HCT116 (cell line): Measurements from ENCODE around the gene USP24. TPM values are rescaled to one million over a fixed set of nuclear protein-coding genes. Genes with fewer than 3 reads are reported as not detected.

Experiments
- ATAC-seq: fragments of 200-7000 bp; cut with Tn5 transposase; 2 replicates; pipeline ENCODE4 v1.9.1; 2020; ENCODE audit warnings: mild to moderate bottlenecking, moderate library complexity
- BruUV-seq: library from RNA; stranded (reverse); fragments of 400-500 nt; replicated peaks from 2 replicates; lab custom pipeline; 2021; lab: Mats Ljungman, UMichigan
- CTCF ChIA-PET: fragments of 300-600 bp; sonication (Branson Sonifier 250); formaldehyde crosslinking; loops from one replicate; lab custom pipeline; 2021; ENCODE audit warnings: antibody characterized with exemption; lab: Charles Lee
- POLR2A ChIA-PET: fragments of 300-600, 350-600 bp; sonication (Branson Sonifier 250); formaldehyde crosslinking; loops from one replicate; lab custom pipeline; 2021; ENCODE audit warnings: antibody characterized with exemption; lab: Charles Lee
- RAD21 ChIA-PET, 2 experiments: fragments of 300-600 bp; sonication (Branson Sonifier 250); formaldehyde crosslinking; loops; one replicate each; lab custom pipeline; 2023; ENCODE audit warnings: low total read pairs in 2 of 2; ENCODE audit not compliant: uncharacterized antibody in 2 of 2, unreplicated experiment in 2 of 2, low non-redundant PET in 1 of 2; lab: Charles Lee
- DNase-seq: peaks from one replicate; pipeline ENCODE4 v3.0.0-alpha.2; 2010; ENCODE audit warnings: low read depth, low spot score
- H2AFZ ChIP-seq: fragments of 200-600 bp; shearing (Covaris generic), sonication (generic); 2 replicates; pipeline ENCODE4 v1.6.1; 2017; ENCODE audit warnings: low read depth, mixed run types, mixed read lengths, antibody characterized with exemption, low read length; ENCODE audit not compliant: poor library complexity, severe bottlenecking
- H3K27ac ChIP-seq: 2 replicates; pipeline ENCODE4 v1.5.1; 2012; ENCODE audit warnings: low read depth, low read length
- H3K27me3 ChIP-seq: fragments of 200-600 bp; sonication (generic); 2 replicates; pipeline ENCODE4 v1.6.1; 2016; ENCODE audit warnings: mixed run types, low read length, mixed read lengths; ENCODE audit not compliant: insufficient read depth
- H3K36me3 ChIP-seq, 2 experiments: fragments of 200-500 bp in 1 of 2; fragments of 200-600 bp in 1 of 2; sonication (Bioruptor generic) in 1 of 2; sonication (generic) in 1 of 2; 2 replicates each; pipeline versions ENCODE4 v1.5.1 to v1.6.1; 2014 to 2016; ENCODE audit warnings: low read length in 2 of 2, inconsistent platforms in 1 of 2, mixed read lengths in 1 of 2, mixed run types in 1 of 2; ENCODE audit not compliant: insufficient read depth in 2 of 2, control insufficient read depth in 1 of 2
- H3K4me1 ChIP-seq, 2 experiments: fragments of 200-600 bp in 1 of 2; sonication (generic) in 1 of 2; 2 replicates each; pipeline versions ENCODE4 v1.5.1 to v1.6.1; 2012 to 2017; ENCODE audit warnings: low read length in 2 of 2, inconsistent platforms in 1 of 2, mild to moderate bottlenecking in 1 of 2, mixed read lengths in 1 of 2, mixed run types in 1 of 2, moderate library complexity in 1 of 2; ENCODE audit not compliant: insufficient read depth in 2 of 2, control insufficient read depth in 1 of 2
- H3K4me2 ChIP-seq: fragments of 200-600 bp; sonication (generic); 2 replicates; pipeline ENCODE4 v1.6.1; 2017; ENCODE audit warnings: mixed run types, low read length, mixed read lengths
- H3K4me3 ChIP-seq, 2 experiments: fragments of 200-600 bp in 1 of 2; sonication (generic) in 1 of 2; replicated peaks in 1 of 2; 2 replicates each; pipeline ENCODE4 v1.5.1; 2011 to 2016; ENCODE audit warnings: low read length in 2 of 2, control low read depth in 1 of 2, low read depth in 1 of 2, mild to moderate bottlenecking in 1 of 2, mixed read lengths in 1 of 2, mixed run types in 1 of 2
- H3K79me2 ChIP-seq: fragments of 200-600 bp; sonication (generic); 2 replicates; pipeline ENCODE4 v1.6.1; 2017; ENCODE audit warnings: mild to moderate bottlenecking, mixed run types, low read length, moderate library complexity, mixed read lengths; ENCODE audit not compliant: insufficient read depth
- H3K9ac ChIP-seq: fragments of 200-600 bp; sonication (generic); 2 replicates; pipeline ENCODE4 v1.6.1; 2016; ENCODE audit warnings: low read length, mixed read lengths
- H3K9me2 ChIP-seq: fragments of 200-600 bp; sonication (generic), shearing (Covaris generic); 2 replicates; pipeline ENCODE4 v1.6.1; 2017; ENCODE audit warnings: mixed run types, mild to moderate bottlenecking, moderate library complexity; ENCODE audit not compliant: insufficient read depth
- H3K9me3 ChIP-seq, 2 experiments: fragments of 200-500 bp in 1 of 2; fragments of 200-600 bp in 1 of 2; sonication (Bioruptor generic) in 1 of 2; sonication (generic) in 1 of 2; 2 replicates each; pipeline ENCODE4 v1.6.1; 2014 to 2017; ENCODE audit warnings: low read length in 2 of 2, mixed read lengths in 2 of 2, inconsistent platforms in 1 of 2, low read depth in 1 of 2, mild to moderate bottlenecking in 1 of 2, mixed run types in 1 of 2, moderate library complexity in 1 of 2; ENCODE audit not compliant: control insufficient read depth in 1 of 2, insufficient read depth in 1 of 2
- H4K20me1 ChIP-seq: fragments of 200-600 bp; sonication (generic), shearing (Covaris generic); 2 replicates; pipeline ENCODE4 v1.6.1; 2017; ENCODE audit warnings: mixed run types, mild to moderate bottlenecking, moderate library complexity; ENCODE audit not compliant: insufficient read depth
- ATF3 ChIP-seq: IDR thresholded peaks from 2 replicates; pipeline ENCODE4 v1.6.1; 2012
- CBX3 ChIP-seq: IDR thresholded peaks from 2 replicates; pipeline ENCODE4 v1.6.1; 2012; ENCODE audit warnings: low read depth
- CEBPB ChIP-seq: IDR thresholded peaks from 2 replicates; pipeline ENCODE4 v1.6.1; 2012; ENCODE audit warnings: low read depth
- CTCF ChIP-seq, 3 experiments: fragments of 200-600 bp in 1 of 3; sonication (generic) in 1 of 3; IDR thresholded peaks in 2 of 3; conservative IDR thresholded peaks in 1 of 3; 2 replicates each; pipeline ENCODE4 v1.5.1; 2012 to 2017; ENCODE audit warnings: low read depth in 2 of 3, low read length in 2 of 3, antibody characterized with exemption in 1 of 3, borderline replicate concordance in 1 of 3, control low read depth in 1 of 3, mild to moderate bottlenecking in 1 of 3, mixed read lengths in 1 of 3, mixed run types in 1 of 3, moderate library complexity in 1 of 3; ENCODE audit not compliant: insufficient read depth in 1 of 3
- EGR1 ChIP-seq: IDR thresholded peaks from 2 replicates; pipeline ENCODE4 v1.6.1; 2012; ENCODE audit warnings: low read depth
- ELF1 ChIP-seq: IDR thresholded peaks from 2 replicates; pipeline ENCODE4 v1.6.1; 2012; ENCODE audit warnings: low read depth, borderline replicate concordance
- EZH2phosphoT487 ChIP-seq: fragments of 200-600 bp; IDR thresholded peaks from 2 replicates; pipeline ENCODE4 v1.6.1; 2018; ENCODE audit warnings: antibody characterized with exemption, borderline replicate concordance
- FOSL1 ChIP-seq: IDR thresholded peaks from 2 replicates; pipeline ENCODE4 v1.6.1; 2012; ENCODE audit warnings: low read depth
- JUND ChIP-seq: IDR thresholded peaks from 2 replicates; pipeline ENCODE4 v1.6.1; 2012
- MAX ChIP-seq: IDR thresholded peaks from 2 replicates; pipeline ENCODE4 v1.6.1; 2012
- POLR2A ChIP-seq: IDR thresholded peaks from 2 replicates; pipeline ENCODE4 v1.7.0; 2011; ENCODE audit warnings: borderline replicate concordance; ENCODE audit not compliant: insufficient read depth, insufficient read length; ENCODE audit errors: extremely low read depth
- RAD21 ChIP-seq: IDR thresholded peaks from 2 replicates; pipeline ENCODE4 v1.6.1; 2012; ENCODE audit warnings: low read depth, mild to moderate bottlenecking
- REST ChIP-seq: IDR thresholded peaks from 2 replicates; pipeline ENCODE4 v1.6.1; 2012; ENCODE audit warnings: low read depth
- SIN3A ChIP-seq: IDR thresholded peaks from 2 replicates; pipeline ENCODE4 v1.6.1; 2012; ENCODE audit warnings: low read depth
- SRF ChIP-seq: IDR thresholded peaks from 2 replicates; pipeline ENCODE4 v1.6.1; 2012; ENCODE audit warnings: low read depth
- TCF7L2 ChIP-seq: IDR thresholded peaks from 2 replicates; pipeline ENCODE4 v1.7.0; 2011; ENCODE audit warnings: borderline replicate concordance, inconsistent platforms; ENCODE audit not compliant: insufficient read depth, insufficient read length; ENCODE audit errors: extremely low read depth
- YY1 ChIP-seq: IDR thresholded peaks from 2 replicates; pipeline ENCODE4 v1.6.1; 2011; ENCODE audit warnings: low read length, low read depth, moderate library complexity, mild to moderate bottlenecking; ENCODE audit not compliant: insufficient replicate concordance; ENCODE audit errors: extremely low read depth
- ZBTB33 ChIP-seq: IDR thresholded peaks from 2 replicates; pipeline ENCODE4 v1.6.1; 2011; ENCODE audit warnings: mild to moderate bottlenecking, low read length, moderate library complexity; ENCODE audit not compliant: insufficient replicate concordance; ENCODE audit errors: extremely low read depth
- ZFX ChIP-seq: fragments of 450-650 bp; IDR thresholded peaks from 2 replicates; pipeline ENCODE4 v1.6.1; 2017
- ZNF274 ChIP-seq: fragments of 200-500 bp; sonication (Bioruptor generic); IDR thresholded peaks from 2 replicates; pipeline ENCODE4 v1.6.1; 2014; ENCODE audit warnings: mild to moderate bottlenecking, low read depth, low read length, inconsistent platforms
- intact Hi-C: fragments of 100-400 bp; cut with micrococcal nuclease; formaldehyde crosslinking; loops from 2 replicates; pipeline ENCODE4 v1.10.0; 2022
- total RNA-seq: library from RNA; stranded (reverse); gene quantifications from one replicate; pipeline ENCODE4 v1.2.1, GENCODE V29; 2021; ENCODE audit not compliant: unreplicated experiment

The USP24 gene
- total RNA-seq, 1 experiment from 2014 or later: 34.2 TPM

- no peak overlapping the region for H3K4me3 ChIP-seq
- intact Hi-C loops: no loop called here
- H3K4me1 ChIP-seq: no peaks in the 10 kb centered on the region
- no peak for TF ChIP-seq ATF3
- TF ChIP-seq POLR2A: no peak
- no peak for TF ChIP-seq CTCF (IDR thresholded peaks at IDR 0.05 in 2 of 3, conservative IDR thresholded peaks at IDR 0.05 in 1 of 3; ENCODE audit: borderline replicate concordance in 1 of 3, insufficient read depth in 1 of 3, low read depth in 2 of 3, low read length in 2 of 3)
- no peak for TF ChIP-seq YY1
- no peak for TF ChIP-seq SRF
- TF ChIP-seq ELF1: no peak
- TF ChIP-seq SIN3A: no peak
- no peak for TF ChIP-seq CEBPB
- TF ChIP-seq CBX3: no peak
- TF ChIP-seq FOSL1: no peak
- TF ChIP-seq MAX: no peak
- TF ChIP-seq EGR1: no peak
- TF ChIP-seq REST: no peak
- TF ChIP-seq ZBTB33: no peak
- no peak for TF ChIP-seq ZFX
- TF ChIP-seq TCF7L2: no peak
- no peak for TF ChIP-seq EZH2phosphoT487
- TF ChIP-seq ZNF274: no peak
- TF ChIP-seq RAD21: no peak
- no peak for TF ChIP-seq JUND
- TF ChIP-seq, all 23 proteins: peak for 0
- H3K36me3 ChIP-seq: peaks cover 4 to 10% of the 10 kb centered on the region in 2 experiments; a peak in 2 of 4 replicates
- CTCF ChIA-PET: no interaction called here
- ATAC-seq: no peak
- BruUV-seq: no TSS peak
- peaks cover 12% of the 10 kb centered on the region for H3K79me2 ChIP-seq
- POLR2A ChIA-PET: no interaction called here
- no peak overlapping the region for H3K4me2 ChIP-seq
- no peak overlapping the region for H3K9ac ChIP-seq
- H3K9me2 ChIP-seq: no peaks in the 10 kb centered on the region
- H4K20me1 ChIP-seq: no peaks in the 10 kb centered on the region
- H3K9me3 ChIP-seq: no peaks in the 10 kb centered on the region
- no peaks in the 10 kb centered on the region for H3K27me3 ChIP-seq
- no peak for DNase-seq
- H2AFZ ChIP-seq: no peak overlapping the region
- no peak overlapping the region for H3K27ac ChIP-seq
- RAD21 ChIA-PET: no interaction called here
These were observed 42.5 kb downstream of the USP24 start for GRCh38 chr1:55172687-55173086.
